Measurements from ENCODE around the gene SSC5D. TPM values are rescaled to one million over a fixed set of nuclear protein-coding genes. Genes with fewer than 3 reads are reported as not detected.
A peak's percentile ranks its signal among the peaks of the same experiment; 100 is the strongest.

SSC5D gene
- total and polyA plus RNA-seq, 9 of the 15 experiments (the other 6 are each of a cell fraction or from before 2014, with no cell fraction given): 0.04 to 0.71 (median 0.14) TPM; not detected in 2

GRCh38 chr19:55529636-55530234 lies 41.5 kb downstream of the SSC5D start:
- WGBS (ENCODE audit: insufficient coverage, low coverage, missing lambda C conversion rate): 54% methylated on average over 21 of the region's 56 CpGs
- BruUV-seq (replicated peaks): no TSS peak
- intact Hi-C loops (cut with micrococcal nuclease): no loop called here

More at GRCh38 chr19:55529636-55530234, 41.5 kb downstream of the SSC5D start:
- Histone ChIP-seq H3K9me1 (ENCODE audit: control insufficient read depth, insufficient read depth, low read length) (no peaks in the 10 kb centered on the region), H3K9ac (ENCODE audit: insufficient read depth in 1 of 2, low read depth in 2 of 2, low read length in 2 of 2) (no peak overlapping the region), H3K4me2 (ENCODE audit: insufficient read depth, low read length) (no peak overlapping the region), H3K4me1 (replicated peaks in 1 of 2; ENCODE audit: control insufficient read depth in 2 of 2, insufficient read depth in 2 of 2, low read length in 2 of 2) (peaks cover 0 to 35% of the 10 kb centered on the region in 2 experiments; a peak in 3 of 5 replicates), H3K27me3 (ENCODE audit: control insufficient read depth in 2 of 2, insufficient read depth in 2 of 2, low read length in 2 of 2) (no peaks in the 10 kb centered on the region; a peak in 1 of 5 replicates), H3K79me2 (ENCODE audit: control insufficient read depth, insufficient read depth, low read length) (no peaks in the 10 kb centered on the region), H3K4me3 (no peak overlapping the region), H3K9me3 (replicated peaks; ENCODE audit: control insufficient read depth, insufficient read depth, low read depth, low read length) (peaks cover 12% of the 10 kb centered on the region), H3K27ac (ENCODE audit: extremely low read depth, low read depth, low read length) (no peak overlapping the region), H4K20me1 (replicated peaks; ENCODE audit: control insufficient read depth, insufficient read depth, low read length) (no peaks in the 10 kb centered on the region), H3K36me3 (ENCODE audit: control insufficient read depth, insufficient read depth, low read length) (no peaks in the 10 kb centered on the region), H2AFZ (ENCODE audit: low read depth, low read length) (no peak overlapping the region)
- in situ Hi-C loops (cut with MboI): no loop called here
- ChIA-PET CTCF (ENCODE audit: low intra/inter-chr PET ratio) (no interaction called here), POLR2A (no interaction called here)
- FAIRE-seq (no peak), DNase-seq (ENCODE audit: extremely low read depth in 1 of 4, low spot score in 3 of 4) (no peak), ATAC-seq (no peak)
- peak; percentile 97 for TF ChIP-seq ZBTB33 (CRISPR knock-in tag; IDR thresholded peaks at IDR 0.05)
- TF ChIP-seq MAFK (IDR thresholded peaks at IDR 0.05; ENCODE audit: low read length): no peak
